DND-41 (cell line): Measurements from ENCODE around the gene TPX2.

ENCODE experiments used
- CTCF ChIP-seq: IDR thresholded peaks from 2 replicates; pipeline ENCODE4 v1.5.1; 2012; ENCODE audit warnings: borderline replicate concordance, low read length, moderate library complexity, mild to moderate bottlenecking; ENCODE audit not compliant: poor library complexity, severe bottlenecking; ENCODE audit errors: extremely low read depth
- EZH2 ChIP-seq: IDR thresholded peaks from 3 replicates; pipeline ENCODE4 v1.6.1; 2012; ENCODE audit warnings: borderline replicate concordance, low read depth, mild to moderate bottlenecking, moderate library complexity, low read length, inconsistent platforms; ENCODE audit not compliant: severe bottlenecking

DNA sequence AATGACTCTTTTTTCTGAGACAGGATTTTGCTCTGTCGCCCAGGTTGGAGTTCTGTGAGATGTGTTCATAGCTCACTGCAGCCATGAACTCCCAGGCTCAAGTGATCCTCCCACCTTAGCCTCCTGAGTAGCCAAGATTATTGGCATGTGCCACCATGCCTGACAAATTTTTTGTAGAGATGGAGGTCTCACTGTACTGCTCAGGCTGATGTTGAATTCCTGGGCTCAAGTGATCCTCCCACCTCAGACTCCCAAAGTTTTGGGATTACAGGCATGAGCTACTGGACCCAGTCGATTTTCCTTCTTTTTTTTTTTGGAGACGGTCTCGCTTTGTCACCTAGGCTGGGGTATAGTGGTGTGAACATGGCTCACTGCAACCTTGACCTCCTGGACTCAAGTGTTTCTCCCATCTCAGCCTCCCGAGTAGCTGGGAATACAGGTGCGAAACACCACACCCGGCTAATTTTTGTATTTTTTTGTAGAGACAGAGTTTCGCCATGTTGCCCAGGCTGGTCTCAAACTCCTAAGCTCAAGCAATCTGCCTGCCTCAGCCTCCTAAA lies 40.8 kb upstream of the TPX2 start:
- TF ChIP-seq CTCF (no peak), EZH2 (no peak)
